Measurements from ENCODE around the gene OTOP3.

DNA sequence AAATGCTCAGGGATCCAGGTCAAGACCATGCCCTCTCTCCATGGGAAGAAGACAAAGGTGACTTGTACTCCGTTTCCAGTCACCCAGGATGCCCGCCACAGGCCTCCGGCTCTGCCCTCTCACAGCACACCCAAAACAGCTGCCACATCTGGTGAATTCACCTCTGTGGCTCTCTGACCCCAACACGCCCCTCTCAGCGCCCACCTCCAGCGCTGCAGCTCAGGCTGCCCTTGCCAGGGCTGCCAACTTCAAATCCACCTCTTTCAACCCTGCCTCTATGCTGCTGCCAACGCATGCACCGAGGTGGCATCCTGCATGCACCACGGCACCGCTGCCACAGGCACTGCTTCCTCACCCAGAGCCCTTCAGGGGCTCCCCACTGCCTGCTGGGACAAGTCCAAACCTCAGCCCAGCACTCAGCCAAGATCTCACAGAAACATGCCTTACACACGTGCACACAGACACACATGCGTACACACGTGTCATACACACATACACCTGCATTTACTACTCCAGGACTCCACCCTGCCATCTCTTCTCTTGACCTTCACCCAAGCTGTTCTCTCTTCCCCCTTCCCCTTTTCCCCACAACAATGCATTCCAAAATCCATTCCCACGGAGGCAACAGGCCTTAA, 29.4 kb downstream of the OTOP3 start:
- TF ChIP-seq, protein P1, sequence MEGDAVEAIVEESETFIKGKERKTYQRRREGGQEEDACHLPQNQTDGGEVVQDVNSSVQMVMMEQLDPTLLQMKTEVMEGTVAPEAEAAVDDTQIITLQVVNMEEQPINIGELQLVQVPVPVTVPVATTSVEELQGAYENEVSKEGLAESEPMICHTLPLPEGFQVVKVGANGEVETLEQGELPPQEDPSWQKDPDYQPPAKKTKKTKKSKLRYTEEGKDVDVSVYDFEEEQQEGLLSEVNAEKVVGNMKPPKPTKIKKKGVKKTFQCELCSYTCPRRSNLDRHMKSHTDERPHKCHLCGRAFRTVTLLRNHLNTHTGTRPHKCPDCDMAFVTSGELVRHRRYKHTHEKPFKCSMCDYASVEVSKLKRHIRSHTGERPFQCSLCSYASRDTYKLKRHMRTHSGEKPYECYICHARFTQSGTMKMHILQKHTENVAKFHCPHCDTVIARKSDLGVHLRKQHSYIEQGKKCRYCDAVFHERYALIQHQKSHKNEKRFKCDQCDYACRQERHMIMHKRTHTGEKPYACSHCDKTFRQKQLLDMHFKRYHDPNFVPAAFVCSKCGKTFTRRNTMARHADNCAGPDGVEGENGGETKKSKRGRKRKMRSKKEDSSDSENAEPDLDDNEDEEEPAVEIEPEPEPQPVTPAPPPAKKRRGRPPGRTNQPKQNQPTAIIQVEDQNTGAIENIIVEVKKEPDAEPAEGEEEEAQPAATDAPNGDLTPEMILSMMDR (IDR thresholded peaks at IDR 0.05), result no peak
- no peak for TF ChIP-seq POLR2A (IDR thresholded peaks at IDR 0.05)
